ENCODE results near the gene C2orf68. TPM values are rescaled to one million over a fixed set of nuclear protein-coding genes. Genes with fewer than 3 reads are reported as not detected.

Gene C2orf68
- total and polyA plus RNA-seq, 2 of the 13 experiments (the other 11 are each of a cell fraction or from before 2014, with no cell fraction given), result 47.1 to 77.4 TPM

- TF ChIP-seq NFE2 (CRISPR knock-in tag; IDR thresholded peaks at IDR 0.05) (peak; percentile 36; the same call in 1 of the 2 replicates), SKIL (CRISPR knock-in tag; IDR thresholded peaks at IDR 0.05; ENCODE audit: borderline replicate concordance) (peak; percentile 77; the same call in 1 of the 2 replicates), ZNF138 (CRISPR knock-in tag; IDR thresholded peaks at IDR 0.05; ENCODE audit: low read depth) (no peak), MTA3 (CRISPR knock-in tag; IDR thresholded peaks at IDR 0.05) (no peak), ZNF660 (CRISPR knock-in tag; IDR thresholded peaks at IDR 0.05; ENCODE audit: borderline replicate concordance, low read depth) (no peak), ARNT (IDR thresholded peaks at IDR 0.05) (no peak), ZNF83 (CRISPR knock-in tag; IDR thresholded peaks at IDR 0.05; ENCODE audit: borderline replicate concordance) (peak; percentile 85; the same call in 1 of the 2 replicates), ZNF562 (CRISPR knock-in tag; IDR thresholded peaks at IDR 0.05; ENCODE audit: borderline replicate concordance) (no peak), ZNF720 (CRISPR knock-in tag; IDR thresholded peaks at IDR 0.05) (no peak), POLR2AphosphoS2 (IDR thresholded peaks at IDR 0.05; ENCODE audit: low read depth, low read length) (no peak), RCOR2 (CRISPR knock-in tag; IDR thresholded peaks at IDR 0.05) (no peak), CEBPB (IDR thresholded peaks at IDR 0.05; ENCODE audit: borderline replicate concordance, low read depth, low read length) (no peak), ZNF614 (CRISPR knock-in tag; IDR thresholded peaks at IDR 0.05; ENCODE audit: borderline replicate concordance) (peak; percentile 40; the same call in 1 of the 2 replicates), MAFK (conservative IDR thresholded peaks at IDR 0.05 in 1 of 2, IDR thresholded peaks at IDR 0.05 in 1 of 2; ENCODE audit: low read length in 2 of 2) (no peak), ISX (CRISPR knock-in tag; conservative IDR thresholded peaks at IDR 0.05) (peak; percentile 85), CSRNP2 (CRISPR knock-in tag; conservative IDR thresholded peaks at IDR 0.05; ENCODE audit: low read depth) (no peak), ZNF280D (CRISPR knock-in tag; IDR thresholded peaks at IDR 0.05) (peak; percentile 93), ZKSCAN5 (CRISPR knock-in tag; IDR thresholded peaks at IDR 0.05) (peak; percentile 52; the same call in 1 of the 2 replicates), ZNF18 (CRISPR knock-in tag; IDR thresholded peaks at IDR 0.05; ENCODE audit: insufficient replicate concordance) (no peak), ZBTB43 (CRISPR knock-in tag; conservative IDR thresholded peaks at IDR 0.05) (peak; percentile 66), HOXA9 (CRISPR knock-in tag; IDR thresholded peaks at IDR 0.05; ENCODE audit: borderline replicate concordance) (peak; percentile 64; the same call in 1 of the 2 replicates)
These were observed 27.5 kb downstream of the C2orf68 start, which contains the start of gene VAMP5 (continued) for GRCh38 chr2:85584354-85584856.
